HepG2 (cell line): ENCODE data around the gene TPM2. TPM values are rescaled to one million over a fixed set of nuclear protein-coding genes. Genes with fewer than 3 reads are reported as not detected.
A peak's percentile ranks its signal among the peaks of the same experiment; 100 is the strongest.

Experiments
- ATRX ChIP-seq: sonication (generic); formaldehyde crosslinking; IDR thresholded peaks from 2 replicates; pipeline ENCODE4 v1.4.0; 2020; ENCODE audit warnings: missing genetic modification reagents, borderline replicate concordance
- DRAP1 ChIP-seq: IDR thresholded peaks from 2 replicates; pipeline ENCODE4 v1.6.1; 2016; ENCODE audit warnings: missing genetic modification reagents, missing compliant biosample characterization
- HMG20A ChIP-seq: IDR thresholded peaks from 2 replicates; pipeline ENCODE4 v1.6.1; 2016; ENCODE audit warnings: borderline replicate concordance
- HOXA3 ChIP-seq: sonication (generic); formaldehyde crosslinking; IDR thresholded peaks from 2 replicates; pipeline ENCODE4 v1.5.0; 2020; ENCODE audit warnings: missing genetic modification reagents
- IKZF4 ChIP-seq: sonication (generic); formaldehyde crosslinking; IDR thresholded peaks from 2 replicates; pipeline ENCODE4 v1.5.1; 2020; ENCODE audit warnings: borderline replicate concordance, mild to moderate bottlenecking, low read depth, missing genetic modification reagents; ENCODE audit errors: not compliant biosample characterization
- KDM5A ChIP-seq: fragments of 200-600 bp; sonication (generic); IDR thresholded peaks from 2 replicates; pipeline ENCODE4 v1.7.0; 2018; ENCODE audit warnings: antibody characterized with exemption, mild to moderate bottlenecking, low read length, borderline replicate concordance
- LBX2 ChIP-seq: sonication (generic); formaldehyde crosslinking; IDR thresholded peaks from 2 replicates; pipeline ENCODE4 v1.5.0; 2020; ENCODE audit warnings: missing genetic modification reagents, mild to moderate bottlenecking, borderline replicate concordance
- MTF2 ChIP-seq: sonication (generic); formaldehyde crosslinking; IDR thresholded peaks from 2 replicates; pipeline ENCODE4 v1.5.0; 2020; ENCODE audit warnings: missing genetic modification reagents, borderline replicate concordance
- NFYB ChIP-seq: sonication (generic); formaldehyde crosslinking; IDR thresholded peaks from 2 replicates; pipeline ENCODE4 v1.4.0; 2020; ENCODE audit warnings: missing genetic modification reagents
- PRDM4 ChIP-seq: sonication (generic); formaldehyde crosslinking; IDR thresholded peaks from 2 replicates; pipeline ENCODE4 v1.9.0; 2021; ENCODE audit warnings: missing genetic modification reagents, borderline replicate concordance
- SIN3A ChIP-seq: IDR thresholded peaks from 2 replicates; pipeline ENCODE4 v1.6.1; 2011; ENCODE audit warnings: low read depth, mild to moderate bottlenecking, control low read depth, low read length, borderline replicate concordance
- SMYD3 ChIP-seq: sonication (generic); formaldehyde crosslinking; IDR thresholded peaks from 2 replicates; pipeline ENCODE4 v1.8.1; 2023; ENCODE audit warnings: mild to moderate bottlenecking, missing genetic modification reagents
- SYNCRIP ChIP-seq: fragments of 200-400 bp; formaldehyde crosslinking; IDR thresholded peaks from 2 replicates; pipeline ENCODE4 v1.6.1; 2018; ENCODE audit warnings: mild to moderate bottlenecking, low read depth, low read length; ENCODE audit not compliant: insufficient read depth
- ZBTB8A ChIP-seq: sonication (generic); formaldehyde crosslinking; IDR thresholded peaks from 2 replicates; pipeline ENCODE4 v1.4.0; 2020; ENCODE audit warnings: mild to moderate bottlenecking, low read depth, missing genetic modification reagents, borderline replicate concordance
- ZFP90 ChIP-seq: sonication (generic); formaldehyde crosslinking; IDR thresholded peaks from 2 replicates; pipeline ENCODE4 v1.8.0; 2022; ENCODE audit warnings: missing genetic modification reagents, mild to moderate bottlenecking, inconsistent platforms, borderline replicate concordance
- ZNF17 ChIP-seq: sonication (generic); formaldehyde crosslinking; IDR thresholded peaks from 2 replicates; pipeline ENCODE4 v1.5.0; 2020; ENCODE audit warnings: mild to moderate bottlenecking, missing genetic modification reagents
- ZNF232 ChIP-seq: sonication (generic); formaldehyde crosslinking; IDR thresholded peaks from 2 replicates; pipeline ENCODE4 v1.4.0; 2020; ENCODE audit warnings: missing genetic modification reagents, borderline replicate concordance
- ZNF30 ChIP-seq: sonication (generic); formaldehyde crosslinking; IDR thresholded peaks from 2 replicates; pipeline ENCODE4 v1.5.0; 2020; ENCODE audit warnings: mild to moderate bottlenecking, missing genetic modification reagents
- ZNF512B ChIP-seq: sonication (generic); formaldehyde crosslinking; IDR thresholded peaks from 2 replicates; pipeline ENCODE4 v1.5.1; 2020; ENCODE audit warnings: missing genetic modification reagents, mild to moderate bottlenecking, borderline replicate concordance
- ZNF607 ChIP-seq: sonication (generic); formaldehyde crosslinking; IDR thresholded peaks from 2 replicates; pipeline ENCODE4 v1.5.1; 2020; ENCODE audit warnings: missing genetic modification reagents, mild to moderate bottlenecking, borderline replicate concordance
- ZNF703 ChIP-seq: sonication (generic); formaldehyde crosslinking; IDR thresholded peaks from 2 replicates; pipeline ENCODE4 v1.5.1; 2020; ENCODE audit warnings: missing genetic modification reagents, mild to moderate bottlenecking, moderate library complexity, borderline replicate concordance
- polyA plus RNA-seq, 8 experiments: library from polyadenylated mRNA; depleted of rRNA in 3 of 8; stranded (reverse) in 7 of 8; unstranded in 1 of 8; fragments of >200 nt; fragmentation: Illumina TruSeq in 4 of 8; extraction: Trizol in 4 of 8; gene quantifications; 2 replicates each; pipeline versions ENCODE4 v1.2.1 to v1.2.3, GENCODE V29; 2011 to 2016; ENCODE audit warnings: low read depth in 4 of 8, missing spikeins in 1 of 8, mixed read lengths in 1 of 8; ENCODE audit not compliant: insufficient read depth in 1 of 8
- total RNA-seq, 5 experiments: library from RNA; depleted of rRNA; stranded (reverse); fragments of >200 nt; fragmentation: Illumina TruSeq; extraction: Trizol; gene quantifications; 2 replicates each; pipeline ENCODE4 v1.2.3, GENCODE V29; 2016; ENCODE audit warnings: low read depth in 1 of 5
- TF ChIP-seq, protein P1 (sequence below): sonication (generic); formaldehyde crosslinking; IDR thresholded peaks from 2 replicates; pipeline ENCODE4 v1.4.0; 2020; ENCODE audit warnings: missing genetic modification reagents, low read depth, mild to moderate bottlenecking, borderline replicate concordance

The TPM2 gene
- total and polyA plus RNA-seq, 2 of the 13 experiments (the other 11 are each of a cell fraction or from before 2014, with no cell fraction given): 3.1 to 10.7 TPM

DNA sequence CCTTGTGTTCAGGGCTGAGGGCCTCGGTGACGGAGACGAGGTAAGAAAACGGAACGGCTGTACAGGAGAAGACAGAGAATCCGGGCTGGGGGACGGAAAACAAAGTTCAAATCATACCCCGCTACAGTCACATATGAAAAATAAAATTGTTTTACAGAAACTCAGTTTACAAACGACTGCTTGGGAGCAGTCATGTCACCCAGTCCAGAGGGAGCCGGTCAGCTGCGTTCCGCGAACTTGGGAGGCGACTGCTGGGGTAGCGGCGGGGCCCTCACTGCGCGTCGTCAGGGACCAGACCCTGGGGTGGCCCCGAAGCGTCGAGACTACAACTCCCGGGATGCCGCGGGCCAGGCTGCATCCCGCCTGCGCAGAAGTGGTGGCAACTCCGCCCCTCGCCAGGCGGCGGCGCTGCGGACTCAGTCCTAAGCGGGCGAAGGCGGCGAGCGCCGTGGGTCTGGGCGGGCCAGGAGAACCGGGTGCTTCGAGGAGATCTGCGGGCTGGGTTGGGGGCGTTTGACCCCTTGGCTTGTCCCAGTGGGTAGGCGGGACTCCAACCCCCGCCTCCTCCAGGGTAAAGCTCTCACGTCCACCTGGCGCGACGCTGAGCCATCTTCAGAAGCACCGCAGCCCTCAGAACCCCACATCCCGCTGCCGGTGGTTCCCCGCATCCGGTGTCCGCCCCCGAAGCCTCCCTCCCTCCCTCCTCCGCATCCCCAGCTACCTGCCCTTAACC is 43.0 kb downstream of the TPM2 start (continued):
- TF ChIP-seq ZNF512B (CRISPR knock-in tag) (no peak), ZBTB8A (CRISPR knock-in tag) (no peak), MTF2 (0 out of 2 replicates have a peak, but pooled peaks have one; percentile 28), LBX2 (CRISPR knock-in tag) (no peak), HOXA3 (CRISPR knock-in tag) (peak; percentile 73; the same call in 1 of the 2 replicates), HMG20A (CRISPR knock-in tag) (no peak), ZNF703 (CRISPR knock-in tag) (no peak; the same call in 1 of the 2 replicates), ZNF17 (no peak), PRDM4 (CRISPR knock-in tag) (no peak), NFYB (no peak), ZFP90 (CRISPR knock-in tag) (peak; percentile 90), SMYD3 (CRISPR knock-in tag) (no peak), IKZF4 (CRISPR knock-in tag) (no peak), SIN3A (no peak), ZNF30 (CRISPR knock-in tag) (no peak), ZNF607 (CRISPR knock-in tag) (peak; percentile 63; the same call in 1 of the 2 replicates), ZNF232 (CRISPR knock-in tag) (peak; percentile 59; the same call in 1 of the 2 replicates), ATRX (CRISPR knock-in tag) (no peak), DRAP1 (CRISPR knock-in tag) (0 out of 2 replicates have a peak, but pooled peaks have one; percentile 49), KDM5A (peak; percentile 77), SYNCRIP (no peak)
- TF ChIP-seq, protein P1, sequence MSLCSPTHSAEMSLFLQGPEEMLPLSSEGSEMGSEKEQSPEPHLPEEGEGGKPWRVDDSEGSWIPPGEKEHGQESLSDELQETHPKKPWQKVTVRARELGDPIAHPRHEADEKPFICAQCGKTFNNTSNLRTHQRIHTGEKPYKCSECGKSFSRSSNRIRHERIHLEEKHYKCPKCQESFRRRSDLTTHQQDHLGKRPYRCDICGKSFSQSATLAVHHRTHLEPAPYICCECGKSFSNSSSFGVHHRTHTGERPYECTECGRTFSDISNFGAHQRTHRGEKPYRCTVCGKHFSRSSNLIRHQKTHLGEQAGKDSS: peak; percentile 59; the same call in 1 of the 2 replicates
